GM10248 (cell line): ENCODE results near the gene SLC28A2.
"Not testable (repeated sequence)": the region's sequence is repeated elsewhere in the genome, so short reads cannot be mapped to it uniquely, and the experiment has no call there.

Experiments
- CTCF ChIA-PET: fragments of 300-600 bp; sonication (Branson Sonifier 250); formaldehyde crosslinking; extraction: SDS; loops from one replicate; lab custom pipeline; 2021; ENCODE audit warnings: antibody characterized with exemption; lab: Yijun Ruan, JAX
- POLR2A ChIA-PET: fragments of 350-650 bp; sonication (Branson Sonifier 250); formaldehyde crosslinking; extraction: SDS; loops from one replicate; lab custom pipeline; 2020; ENCODE audit warnings: antibody characterized with exemption; lab: Yijun Ruan, JAX
- DNase-seq: peaks from one replicate; pipeline ENCODE4 v3.0.0; 2012; ENCODE audit errors: extremely low spot score
- CTCF ChIP-seq: IDR thresholded peaks from 2 replicates; pipeline ENCODE4 v1.5.1; 2012; ENCODE audit warnings: mild to moderate bottlenecking, low read depth; ENCODE audit errors: extremely low read depth, missing control alignments, control extremely low read depth

SLC28A2 gene

GRCh38 chr15:45234562-45235235 is 17.3 kb upstream of the SLC28A2 start:
- ChIA-PET CTCF (interaction anchor here (1.4 kb wide), 1 partner anchor 159 kb away, joined by 3 read pairs; no protein-coding TSS in a partner anchor), POLR2A (interaction anchor here (0.6 kb wide), 1 partner anchor 497 kb away, joined by 8 read pairs; no protein-coding TSS in a partner anchor)
- no peak for TF ChIP-seq CTCF
- no peak for DNase-seq

GRCh38 chr15:45236806-45237205 is 15.2 kb upstream of the SLC28A2 start:
- POLR2A ChIA-PET, DNase-seq: not testable (repeated sequence)
- CTCF ChIA-PET: interaction anchor here (1.0 to 1.8 kb wide), 2 partner anchors 14 to 74 kb away, joined by 3 to 5 read pairs; no protein-coding TSS in a partner anchor

GRCh38 chr15:45242289-45242688 is 9.7 kb upstream of the SLC28A2 start:
- no peak for DNase-seq
- ChIA-PET POLR2A (no interaction called here), CTCF (no interaction called here)
- TF ChIP-seq CTCF: no peak

- POLR2A ChIA-PET: no interaction called here
Measured at GRCh38 chr15:45249125-45249780, 2.8 kb upstream of the SLC28A2 start.

GRCh38 chr15:45253330-45253729 is 1.3 kb downstream of the SLC28A2 start:
- DNase-seq: no peak
- ChIA-PET CTCF (interaction anchor here (0.5 to 1.7 kb wide), 4 partner anchors 12 to 90 kb away, joined by 3 to 5 read pairs (median 4); no protein-coding TSS in a partner anchor), POLR2A (no interaction called here)
- no peak for TF ChIP-seq CTCF

More at GRCh38 chr15:45249125-45249780, 2.8 kb upstream of the SLC28A2 start:
- CTCF ChIA-PET: interaction anchor here (1.0 kb wide), 1 partner anchor 44 kb away, joined by 4 read pairs; no protein-coding TSS in a partner anchor
- no peak for TF ChIP-seq CTCF
- no peak for DNase-seq

GRCh38 chr15:45254405-45254804 is 2.4 kb downstream of the SLC28A2 start:
- POLR2A ChIA-PET: no interaction called here
- CTCF ChIA-PET: interaction anchor here (0.9 to 1.7 kb wide), 4 partner anchors 9 to 91 kb away, joined by 3 to 5 read pairs (median 4); no protein-coding TSS in a partner anchor
- no peak for DNase-seq

GRCh38 chr15:45254824-45255223 is 2.8 kb downstream of the SLC28A2 start:
- POLR2A ChIA-PET, DNase-seq: not testable (repeated sequence)

More at GRCh38 chr15:45254405-45254804, 2.4 kb downstream of the SLC28A2 start:
- no peak for TF ChIP-seq CTCF

More at GRCh38 chr15:45254824-45255223, 2.8 kb downstream of the SLC28A2 start:
- CTCF ChIA-PET: interaction anchor here (0.9 to 1.7 kb wide), 3 partner anchors 8 to 49 kb away, joined by 3 to 5 read pairs (median 3); no protein-coding TSS in a partner anchor
